T-helper 22 cell (primary cell): ENCODE results near the gene MYEOV.

Source experiments
- DNase-seq: peaks from one replicate; pipeline ENCODE4 v3.0.0-alpha.2; 2020; ENCODE audit warnings: low read depth

MYEOV gene

GRCh38 chr11:69342588-69343330, 48.8 kb downstream of the MYEOV start:
- no peak for DNase-seq

GRCh38 chr11:69343401-69344321, 49.7 kb downstream of the MYEOV start:
- DNase-seq = no peak

GRCh38 chr11:69344570-69345145, 50.7 kb downstream of the MYEOV start:
- no peak for DNase-seq
